ENCODE data around the gene FNDC3A.

DNA sequence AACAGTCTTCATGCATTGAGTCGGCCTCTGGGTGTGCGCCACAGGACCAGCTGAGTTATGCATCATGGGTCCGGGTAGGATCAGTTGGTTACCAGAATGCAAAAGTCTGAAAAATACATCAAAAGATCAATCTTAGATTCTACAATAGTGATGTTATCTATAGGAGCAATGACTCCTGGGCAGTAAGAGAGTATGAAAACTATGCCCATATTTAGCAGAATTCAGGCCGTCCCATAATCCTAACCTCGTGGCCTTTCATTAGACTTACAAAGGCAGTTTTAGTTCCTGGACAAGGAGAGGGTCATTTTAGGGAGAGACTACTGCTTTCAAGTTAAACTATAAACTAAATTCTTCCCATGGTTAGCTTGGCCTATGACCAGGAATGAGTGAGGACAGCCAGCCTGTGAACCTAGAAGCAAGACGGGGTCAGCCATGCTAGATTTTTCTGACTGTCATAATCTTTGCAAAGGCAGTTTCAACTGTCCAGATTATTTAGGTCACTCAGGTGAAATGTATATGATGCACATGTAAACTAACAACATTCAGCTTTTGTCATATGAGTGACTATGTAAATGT is 260.2 kb downstream of the FNDC3A start:
- TF ChIP-seq, protein P1, sequence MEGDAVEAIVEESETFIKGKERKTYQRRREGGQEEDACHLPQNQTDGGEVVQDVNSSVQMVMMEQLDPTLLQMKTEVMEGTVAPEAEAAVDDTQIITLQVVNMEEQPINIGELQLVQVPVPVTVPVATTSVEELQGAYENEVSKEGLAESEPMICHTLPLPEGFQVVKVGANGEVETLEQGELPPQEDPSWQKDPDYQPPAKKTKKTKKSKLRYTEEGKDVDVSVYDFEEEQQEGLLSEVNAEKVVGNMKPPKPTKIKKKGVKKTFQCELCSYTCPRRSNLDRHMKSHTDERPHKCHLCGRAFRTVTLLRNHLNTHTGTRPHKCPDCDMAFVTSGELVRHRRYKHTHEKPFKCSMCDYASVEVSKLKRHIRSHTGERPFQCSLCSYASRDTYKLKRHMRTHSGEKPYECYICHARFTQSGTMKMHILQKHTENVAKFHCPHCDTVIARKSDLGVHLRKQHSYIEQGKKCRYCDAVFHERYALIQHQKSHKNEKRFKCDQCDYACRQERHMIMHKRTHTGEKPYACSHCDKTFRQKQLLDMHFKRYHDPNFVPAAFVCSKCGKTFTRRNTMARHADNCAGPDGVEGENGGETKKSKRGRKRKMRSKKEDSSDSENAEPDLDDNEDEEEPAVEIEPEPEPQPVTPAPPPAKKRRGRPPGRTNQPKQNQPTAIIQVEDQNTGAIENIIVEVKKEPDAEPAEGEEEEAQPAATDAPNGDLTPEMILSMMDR (IDR thresholded peaks at IDR 0.05) = no peak
- TF ChIP-seq POLR2AphosphoS5 (IDR thresholded peaks at IDR 0.05) = no peak

All from stomach (tissue), 4 donors.